GM12878 (cell line): Measurements from ENCODE around the gene BICRA. TPM values are rescaled to one million over a fixed set of nuclear protein-coding genes. Genes with fewer than 3 reads are reported as not detected.

Experiments used
- ATAC-seq: fragments of 200-7000 bp; cut with Tn5 transposase; 3 replicates; pipeline ENCODE4 v1.9.1; 2020; ENCODE audit warnings: mild to moderate bottlenecking, moderate library complexity
- BruUV-seq: library from RNA; stranded (reverse); fragments of 400-500 nt; replicated peaks from 2 replicates; lab custom pipeline; 2021; lab: Mats Ljungman, UMichigan
- CTCF ChIA-PET: fragments of 300-600 bp; sonication (Branson Sonifier 250); formaldehyde crosslinking; extraction: SDS; loops from one replicate; lab custom pipeline; 2021; ENCODE audit warnings: inconsistent platforms; lab: Yijun Ruan, JAX
- POLR2A ChIA-PET: fragments of 350-600 bp; formaldehyde crosslinking; extraction: SDS; loops from one replicate; lab custom pipeline; 2021; ENCODE audit warnings: inconsistent platforms; lab: Charles Lee
- RAD21 ChIA-PET: fragments of 300-600 bp; sonication (Branson Sonifier 250); formaldehyde crosslinking; loops from one replicate; lab custom pipeline; 2023; ENCODE audit warnings: antibody characterized with exemption; ENCODE audit not compliant: unreplicated experiment; lab: Charles Lee
- SMC1A ChIA-PET: fragments of 300-600 bp; sonication (Branson Sonifier 250); formaldehyde crosslinking; loops from one replicate; lab custom pipeline; 2023; ENCODE audit not compliant: unreplicated experiment, uncharacterized antibody; lab: Charles Lee
- DNase-seq: peaks from one replicate; pipeline ENCODE4 v3.0.0-alpha.2; 2011; ENCODE audit warnings: low read depth, low spot score
- FAIRE-seq: peaks from 3 replicates; lab custom pipeline; 2011; peaks lifted over from hg19 to GRCh38; lab: Jason Lieb, UNC
- H2AFZ ChIP-seq: 2 replicates; pipeline ENCODE4 v1.6.0; 2011; ENCODE audit warnings: low read depth, low read length, control low read depth; ENCODE audit not compliant: control insufficient read depth
- H3K27ac ChIP-seq: 2 replicates; pipeline ENCODE4 v1.5.1; 2011; ENCODE audit warnings: control low read depth; ENCODE audit not compliant: control insufficient read depth, insufficient read depth
- H3K27me3 ChIP-seq, 2 experiments: replicated peaks in 1 of 2; 2 replicates each; pipeline versions ENCODE4 v1.6.0 to v1.6.1; 2011; ENCODE audit warnings: low read length in 1 of 2; ENCODE audit not compliant: control insufficient read depth in 2 of 2, insufficient read depth in 2 of 2
- H3K36me3 ChIP-seq, 2 experiments: 2 replicates each; pipeline ENCODE4 v1.5.1; 2011; ENCODE audit warnings: low read length in 1 of 2; ENCODE audit not compliant: control insufficient read depth in 2 of 2, insufficient read depth in 2 of 2
- H3K4me1 ChIP-seq: 2 replicates; pipeline ENCODE4 v1.6.1; 2011; ENCODE audit warnings: mild to moderate bottlenecking, low read length, moderate library complexity, mixed read lengths; ENCODE audit not compliant: control insufficient read depth, insufficient read depth
- H3K4me2 ChIP-seq: 2 replicates; pipeline ENCODE4 v1.6.0; 2011; ENCODE audit warnings: control low read depth; ENCODE audit not compliant: control insufficient read depth, insufficient read depth
- H3K4me3 ChIP-seq: fragments of 200-600 bp; sonication (generic); 2 replicates; pipeline ENCODE4 v1.5.1; 2016
- H3K79me2 ChIP-seq: 2 replicates; pipeline ENCODE4 v1.6.0; 2011; ENCODE audit warnings: low read length; ENCODE audit not compliant: control insufficient read depth, insufficient read depth
- H3K9ac ChIP-seq: 2 replicates; pipeline ENCODE4 v1.8.0; 2011; ENCODE audit warnings: low read length, control low read depth, mixed read lengths; ENCODE audit not compliant: control insufficient read depth, insufficient read depth
- H3K9me3 ChIP-seq: replicated peaks from 3 replicates; pipeline ENCODE4 v1.5.1; 2011; ENCODE audit warnings: mild to moderate bottlenecking, low read length; ENCODE audit not compliant: control insufficient read depth, insufficient read depth
- H4K20me1 ChIP-seq: 2 replicates; pipeline ENCODE4 v1.6.0; 2011; ENCODE audit not compliant: control insufficient read depth, insufficient read depth
- ATF7 ChIP-seq: fragments of 450-650 bp; IDR thresholded peaks from 2 replicates; pipeline ENCODE4 v1.6.1; 2016; ENCODE audit warnings: low read depth, mild to moderate bottlenecking
- BCL11A ChIP-seq: IDR thresholded peaks from 2 replicates; pipeline ENCODE4 v1.6.1; 2011; ENCODE audit warnings: low read depth, low read length
- BCL3 ChIP-seq: IDR thresholded peaks from 2 replicates; pipeline ENCODE4 v1.6.1; 2011; ENCODE audit warnings: borderline replicate concordance, low read depth, mild to moderate bottlenecking, moderate library complexity, low read length; ENCODE audit not compliant: insufficient read depth, poor library complexity, severe bottlenecking
- E2F8 ChIP-seq: fragments of 450-650 bp; IDR thresholded peaks from 2 replicates; pipeline ENCODE4 v1.6.1; 2018; ENCODE audit warnings: mild to moderate bottlenecking, low read depth, moderate library complexity; ENCODE audit not compliant: partially characterized antibody
- ETV6 ChIP-seq, 2 experiments: fragments of 450-650 bp in 1 of 2; IDR thresholded peaks in 1 of 2; conservative IDR thresholded peaks in 1 of 2; 2 replicates each; pipeline ENCODE4 v1.6.1; 2014; ENCODE audit warnings: antibody characterized with exemption in 1 of 2, borderline replicate concordance in 1 of 2, low read depth in 1 of 2, mild to moderate bottlenecking in 1 of 2, moderate library complexity in 1 of 2
- GATAD2B ChIP-seq: fragments of 450-650 bp; conservative IDR thresholded peaks from 2 replicates; pipeline ENCODE4 v1.6.1; 2017; ENCODE audit warnings: low read depth, mild to moderate bottlenecking, moderate library complexity
- JUNB ChIP-seq: IDR thresholded peaks from 2 replicates; pipeline ENCODE4 v1.6.1; 2016; ENCODE audit warnings: antibody characterized with exemption, mild to moderate bottlenecking
- MEF2B ChIP-seq: fragments of 450-650 bp; IDR thresholded peaks from 2 replicates; pipeline ENCODE4 v1.6.1; 2018; ENCODE audit warnings: mild to moderate bottlenecking, moderate library complexity; ENCODE audit not compliant: partially characterized antibody, poor library complexity, severe bottlenecking
- NFYA ChIP-seq: IDR thresholded peaks from 2 replicates; pipeline ENCODE4 v1.6.1; 2011; ENCODE audit warnings: low read depth, mild to moderate bottlenecking, low read length, improper control_type of control experiment, borderline replicate concordance
- NR2C1 ChIP-seq: fragments of 450-650 bp; IDR thresholded peaks from 2 replicates; pipeline ENCODE4 v1.6.1; 2017; ENCODE audit warnings: antibody characterized with exemption, mild to moderate bottlenecking, moderate library complexity
- NR2C2 ChIP-seq: IDR thresholded peaks from 2 replicates; pipeline ENCODE4 v1.6.1; 2011; ENCODE audit warnings: borderline replicate concordance, low read depth; ENCODE audit not compliant: control insufficient read depth, insufficient read length
- PBX3 ChIP-seq: IDR thresholded peaks from 2 replicates; pipeline ENCODE4 v1.6.1; 2011; ENCODE audit warnings: mild to moderate bottlenecking, low read depth, low read length, moderate library complexity; ENCODE audit not compliant: insufficient replicate concordance
- SIN3A ChIP-seq: IDR thresholded peaks from 2 replicates; pipeline ENCODE4 v1.6.1; 2012; ENCODE audit warnings: low read depth, low read length, improper control_type of control experiment
- SREBF2 ChIP-seq: IDR thresholded peaks from 2 replicates; pipeline ENCODE4 v1.6.1; 2012; ENCODE audit warnings: mild to moderate bottlenecking, low read length
- SRF ChIP-seq, 2 experiments: IDR thresholded peaks; 2 replicates each; pipeline ENCODE4 v1.6.1; 2011; ENCODE audit warnings: low read depth in 2 of 2, low read length in 2 of 2, mild to moderate bottlenecking in 1 of 2, moderate library complexity in 1 of 2
- TARDBP ChIP-seq: IDR thresholded peaks from 2 replicates; pipeline ENCODE4 v1.6.1; 2016; ENCODE audit warnings: borderline replicate concordance
- ZNF622 ChIP-seq: fragments of 450-650 bp; IDR thresholded peaks from 2 replicates; pipeline ENCODE4 v1.6.1; 2017; ENCODE audit warnings: mild to moderate bottlenecking, inconsistent platforms
- WGBS: methylation state at CpG from one replicate; pipeline ENCODE4 v1.1.6; 2016; ENCODE audit warnings: low lambda C conversion rate; ENCODE audit not compliant: insufficient replicate concordance, insufficient coverage; ENCODE audit errors: missing lambda C conversion rate; 5-methylcytosine and 5-hydroxymethylcytosine counted together
- in situ Hi-C: fragments of 300-500 bp; cut with MboI; formaldehyde crosslinking; loops from 9 replicates; pipeline ENCODE4 v1.14.3; 2018; ENCODE audit warnings: mixed read lengths
- intact Hi-C: fragments of 100-400 bp; cut with micrococcal nuclease; formaldehyde crosslinking; loops from one replicate; pipeline ENCODE4 v1.14.2; 2022; ENCODE audit not compliant: unreplicated experiment
- polyA plus RNA-seq, 11 experiments: library from polyadenylated mRNA; depleted of rRNA in 4 of 11; unstranded in 6 of 11; stranded (reverse) in 5 of 11; fragments of >200 nt; fragmentation: Nextera tagmentation in 4 of 11; fragmentation: Illumina TruSeq in 1 of 11; extraction: Ambion mirVana in 4 of 11; extraction: Trizol in 1 of 11; gene quantifications; 1 replicate in 1 of 11; 2 replicates in 10 of 11; pipeline versions ENCODE4 v1.2.1 to v1.2.3, GENCODE V29; 2011 to 2016; ENCODE audit warnings: inconsistent platforms in 2 of 11, missing spikeins in 2 of 11, low read depth in 1 of 11
- total RNA-seq, 4 experiments: library from RNA; depleted of rRNA in 3 of 4; stranded (reverse); fragments of >200 nt in 3 of 4; fragmentation: Illumina TruSeq in 1 of 4; extraction: Trizol in 1 of 4; gene quantifications; 2 replicates each; pipeline versions ENCODE4 v1.2.1 to v1.2.3, GENCODE V29; 2013 to 2021

The BICRA gene
- total and polyA plus RNA-seq, 10 of the 15 experiments (the other 5 are each of a cell fraction or from before 2014, with no cell fraction given) = 0.11 to 15.3 (median 1.3) TPM

- ATAC-seq (no peak), DNase-seq (no peak), FAIRE-seq (no peak)
- SMC1A ChIA-PET = no interaction called here
- H3K79me2 ChIP-seq = peaks cover 31% of the 10 kb centered on the region
- H3K4me1 ChIP-seq = peaks cover 12% of the 10 kb centered on the region
- no peak overlapping the region for H3K27ac ChIP-seq
- H3K9ac ChIP-seq = no peak overlapping the region
- TF ChIP-seq GATAD2B (no peak), NR2C1 (no peak), BCL3 (no peak), TARDBP (no peak), SRF (IDR thresholded peaks at IDR 0.05; ENCODE audit: low read depth in 2 of 2, low read length in 2 of 2) (no peak), SREBF2 (no peak), ETV6 (conservative IDR thresholded peaks at IDR 0.05 in 1 of 2, IDR thresholded peaks at IDR 0.05 in 1 of 2; ENCODE audit: borderline replicate concordance in 1 of 2, low read depth in 1 of 2) (no peak), MEF2B (no peak), BCL11A (no peak), NR2C2 (no peak), ZNF622 (no peak), JUNB (no peak), E2F8 (no peak), NFYA (no peak), PBX3 (no peak), SIN3A (no peak), ATF7 (no peak)
- WGBS = 82% methylated on average over 6 of the region's 6 CpGs
- POLR2A ChIA-PET = interaction anchor here (0.5 to 0.7 kb wide), 2 partner anchors 10 to 16 kb away, joined by 3 to 6 read pairs; no protein-coding TSS in a partner anchor
- in situ Hi-C loops (no loop called here), intact Hi-C loops (no loop called here)
- peaks cover 12% of the 10 kb centered on the region for H4K20me1 ChIP-seq
- H3K27me3 ChIP-seq = no peaks in the 10 kb centered on the region
- CTCF ChIA-PET = no interaction called here
- no peak overlapping the region for H2AFZ ChIP-seq
- no peaks in the 10 kb centered on the region; a peak in 2 of 4 replicates for H3K36me3 ChIP-seq
- no TSS peak for BruUV-seq
- H3K9me3 ChIP-seq = no peaks in the 10 kb centered on the region; the same call in 2 of the 3 replicates
- no peak overlapping the region for H3K4me2 ChIP-seq
- no peak overlapping the region for H3K4me3 ChIP-seq
- RAD21 ChIA-PET = no interaction called here
Observed at GRCh38 chr19:47619763-47620162, 10.8 kb downstream of the BICRA start.
